GM20000 (cell line): ENCODE results near the gene XIAP.
"Not testable (repeated sequence)": the region's sequence is repeated elsewhere in the genome, so short reads cannot be mapped to it uniquely, and the experiment has no call there.

Experiments used
- DNase-seq: peaks from one replicate; pipeline ENCODE4 v3.0.0; 2012; ENCODE audit warnings: low spot score
- CTCF ChIP-seq: IDR thresholded peaks from 2 replicates; pipeline ENCODE4 v1.5.1; 2012; ENCODE audit warnings: mild to moderate bottlenecking, control low read depth; ENCODE audit errors: extremely low read depth, missing control alignments

The XIAP gene

GRCh38 chrX:123927845-123928244 lies 68.0 kb downstream of the XIAP start:
- no peak for DNase-seq
- no peak for TF ChIP-seq CTCF

DNA sequence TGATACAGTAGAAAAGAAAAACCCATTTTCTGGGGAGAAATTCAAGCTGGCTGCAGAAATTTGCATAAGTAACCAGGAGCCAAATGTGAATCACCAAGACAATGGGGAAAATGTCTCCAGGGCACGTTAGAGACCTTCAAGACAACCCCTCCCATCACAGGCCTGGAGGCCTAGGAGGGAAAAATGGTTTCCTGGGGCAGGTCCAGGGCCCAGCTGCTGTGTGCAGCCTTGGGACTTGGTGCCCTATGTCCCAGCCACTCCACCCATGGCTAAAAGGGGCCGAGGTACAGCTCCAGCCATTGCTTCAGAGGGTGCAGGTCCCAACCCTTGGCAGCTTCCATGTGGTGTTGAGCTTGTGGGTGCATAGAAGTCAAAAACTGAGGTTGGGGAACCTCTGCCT lies 72.2 kb downstream of the XIAP start:
- DNase-seq, result not testable (repeated sequence)

DNA sequence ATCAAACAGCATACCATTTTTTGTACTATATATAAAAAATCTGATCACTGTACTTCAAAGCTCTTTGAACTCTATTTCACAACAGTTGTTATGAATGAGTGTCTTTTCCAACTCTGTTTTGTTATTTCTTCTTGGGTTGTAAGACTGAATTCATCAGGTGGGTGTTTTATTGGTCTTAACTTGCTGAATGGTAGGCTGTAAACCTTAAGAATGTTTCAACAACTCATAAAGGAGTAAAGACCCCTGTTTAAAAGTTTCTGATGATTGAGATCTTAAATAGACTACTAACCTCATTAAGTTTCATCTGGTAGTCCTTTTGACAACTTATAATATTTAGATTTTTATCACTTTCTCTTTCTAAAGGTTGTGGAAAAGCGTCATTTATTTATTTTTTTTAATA lies 83.2 kb downstream of the XIAP start:
- DNase-seq, result no peak
- no peak for TF ChIP-seq CTCF

DNA sequence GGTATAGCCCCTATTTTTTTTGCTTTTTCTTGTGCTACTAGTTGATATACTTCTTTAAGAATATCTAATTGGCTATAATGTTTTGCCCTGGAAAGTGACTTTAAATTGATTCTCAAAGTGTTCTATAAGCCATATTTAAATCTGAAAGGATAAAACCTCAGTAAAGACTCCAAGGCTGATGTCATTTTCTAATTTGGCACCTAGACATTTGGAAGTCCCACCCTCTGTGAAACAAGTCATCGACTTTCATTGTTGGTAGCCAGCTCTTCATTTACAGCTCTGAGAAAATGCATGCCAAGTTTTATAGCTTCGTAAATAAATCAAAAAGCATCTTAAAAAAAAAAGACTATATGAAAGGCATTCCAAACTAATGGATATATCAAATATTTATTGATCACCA lies 83.6 kb downstream of the XIAP start:
- TF ChIP-seq CTCF, result no peak
- DNase-seq, result no peak

DNA sequence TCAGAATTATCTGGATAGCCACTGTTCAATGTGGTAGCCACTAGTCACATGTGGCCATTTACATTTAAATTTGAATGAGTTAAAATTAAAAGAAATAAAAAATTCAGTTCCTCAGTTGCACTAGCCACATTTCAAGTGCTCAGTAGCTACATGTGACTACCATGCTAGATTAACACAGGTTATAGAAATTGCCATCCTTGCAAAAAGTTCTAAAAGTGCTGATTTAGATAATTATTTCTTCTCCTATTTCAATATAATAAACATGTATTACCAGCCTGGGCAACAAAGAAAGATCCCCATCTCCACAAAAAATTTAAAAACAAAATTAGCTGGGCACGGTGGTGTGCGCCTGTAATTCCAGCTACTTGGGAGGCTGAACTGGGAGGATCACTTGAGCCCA lies 90.0 kb downstream of the XIAP start:
- no peak for TF ChIP-seq CTCF
- DNase-seq, result no peak

- no peak for TF ChIP-seq CTCF
- no peak for DNase-seq
Measured at GRCh38 chrX:123959281-123960063, 99.6 kb downstream of the XIAP start.

DNA sequence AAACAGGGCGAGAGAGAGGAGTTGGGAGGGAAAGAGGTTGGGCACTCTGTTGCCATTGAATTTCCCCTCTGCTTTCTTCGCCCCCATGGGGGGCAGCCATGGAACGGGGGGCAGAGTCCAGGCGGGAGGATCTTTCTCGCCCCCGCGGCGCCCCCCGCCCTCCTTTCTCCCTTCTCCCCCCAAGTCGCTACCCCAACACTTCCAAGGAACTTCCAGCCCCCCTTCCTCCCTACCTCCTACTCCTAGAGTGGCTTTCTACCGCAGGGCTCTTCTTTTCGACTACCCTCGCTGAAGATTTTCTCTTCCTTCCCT lies 101.1 kb downstream of the XIAP start:
- no peak for DNase-seq

More for the DNA sequence above, 101.1 kb downstream of the XIAP start:
- no peak for TF ChIP-seq CTCF
